ENCODE results near the gene TET1.
"Not testable (repeated sequence)": the region's sequence is repeated elsewhere in the genome, so short reads cannot be mapped to it uniquely, and the experiment has no call there.

GRCh38 chr10:68584187-68584586 lies 24.1 kb downstream of the TET1 start:
- TF ChIP-seq POLR2A (IDR thresholded peaks at IDR 0.05; ENCODE audit: low read depth); CTCF (IDR thresholded peaks at IDR 0.05): not testable (repeated sequence)
